Activated T-cell treated with anti-CD3 and anti-CD28 coated beads for 1 hour (primary cell): ENCODE data around the gene EPHA6.
"Not testable (repeated sequence)": the region's sequence is repeated elsewhere in the genome, so short reads cannot be mapped to it uniquely, and the experiment has no call there.

Experiments
- DNase-seq: peaks from one replicate; pipeline ENCODE4 v3.0.0-alpha.2; 2020; ENCODE audit warnings: low read depth

EPHA6 gene

GRCh38 chr3:96915445-96915844 is 101.1 kb downstream of the EPHA6 start:
- no peak for DNase-seq

- no peak for DNase-seq
Observed at GRCh38 chr3:96931119-96931862, 116.9 kb downstream of the EPHA6 start.

DNA sequence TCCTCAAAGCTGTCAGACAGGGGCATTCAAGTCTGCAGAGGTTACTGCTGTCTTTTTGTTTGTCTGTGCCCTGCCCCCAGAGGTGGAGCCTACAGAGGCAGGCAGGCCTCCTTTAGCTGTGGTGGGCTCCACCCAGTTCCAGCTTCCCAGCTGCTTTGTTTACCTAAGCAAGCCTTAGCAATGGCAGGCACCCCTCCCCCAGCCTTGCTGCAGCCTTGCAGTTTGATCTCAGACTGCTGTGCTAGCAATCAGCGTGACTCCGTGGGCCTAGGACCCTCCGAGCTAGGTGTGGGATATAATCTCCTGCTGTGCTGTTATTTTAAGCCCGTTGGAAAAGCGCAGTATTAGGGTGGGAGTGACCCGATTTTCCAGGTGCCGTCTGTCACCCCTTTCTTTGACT is 127.7 kb downstream of the EPHA6 start:
- DNase-seq = not testable (repeated sequence)

GRCh38 chr3:96958856-96959255 is 144.5 kb downstream of the EPHA6 start:
- DNase-seq = no peak

- no peak for DNase-seq
Observed at GRCh38 chr3:96959474-96959873, 145.1 kb downstream of the EPHA6 start.

DNA sequence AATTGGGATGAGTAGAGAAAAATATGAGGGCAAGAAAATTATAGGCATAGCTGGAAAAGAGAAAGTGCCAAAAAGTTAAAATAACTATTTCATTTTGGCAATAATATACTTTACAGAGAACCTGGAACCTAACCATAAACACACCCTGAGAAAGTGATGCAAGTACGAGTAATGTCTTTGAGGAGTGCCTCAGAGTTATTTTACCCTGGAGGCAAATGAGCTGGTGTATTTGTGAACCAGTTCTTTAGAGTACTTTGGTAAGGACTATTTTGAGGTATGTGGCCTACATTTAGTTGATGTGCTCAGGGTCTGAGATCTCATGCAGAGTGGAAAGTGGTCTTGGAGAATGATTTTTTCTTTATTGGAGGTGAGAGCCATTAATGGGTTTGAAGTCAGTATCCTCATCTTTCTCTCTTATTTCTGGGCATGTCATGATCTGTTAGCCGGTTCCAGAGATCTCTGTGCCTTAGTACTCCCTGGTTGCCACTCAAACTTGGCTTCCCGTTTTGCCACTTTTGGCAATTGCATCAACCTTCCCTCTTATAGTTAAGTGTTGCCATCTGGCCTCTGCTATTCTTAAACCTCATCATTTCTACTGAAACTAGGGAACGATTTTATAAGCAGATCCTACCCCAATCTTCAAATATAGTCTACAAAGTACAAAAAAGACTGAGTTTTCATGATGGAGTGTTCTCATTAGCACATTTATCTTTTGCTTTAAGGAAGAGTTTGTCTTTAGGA is 145.7 kb downstream of the EPHA6 start:
- DNase-seq = no peak

- no peak for DNase-seq
Observed at GRCh38 chr3:96960661-96961330, 146.4 kb downstream of the EPHA6 start.

GRCh38 chr3:96961576-96961975 is 147.2 kb downstream of the EPHA6 start:
- DNase-seq = no peak

DNA sequence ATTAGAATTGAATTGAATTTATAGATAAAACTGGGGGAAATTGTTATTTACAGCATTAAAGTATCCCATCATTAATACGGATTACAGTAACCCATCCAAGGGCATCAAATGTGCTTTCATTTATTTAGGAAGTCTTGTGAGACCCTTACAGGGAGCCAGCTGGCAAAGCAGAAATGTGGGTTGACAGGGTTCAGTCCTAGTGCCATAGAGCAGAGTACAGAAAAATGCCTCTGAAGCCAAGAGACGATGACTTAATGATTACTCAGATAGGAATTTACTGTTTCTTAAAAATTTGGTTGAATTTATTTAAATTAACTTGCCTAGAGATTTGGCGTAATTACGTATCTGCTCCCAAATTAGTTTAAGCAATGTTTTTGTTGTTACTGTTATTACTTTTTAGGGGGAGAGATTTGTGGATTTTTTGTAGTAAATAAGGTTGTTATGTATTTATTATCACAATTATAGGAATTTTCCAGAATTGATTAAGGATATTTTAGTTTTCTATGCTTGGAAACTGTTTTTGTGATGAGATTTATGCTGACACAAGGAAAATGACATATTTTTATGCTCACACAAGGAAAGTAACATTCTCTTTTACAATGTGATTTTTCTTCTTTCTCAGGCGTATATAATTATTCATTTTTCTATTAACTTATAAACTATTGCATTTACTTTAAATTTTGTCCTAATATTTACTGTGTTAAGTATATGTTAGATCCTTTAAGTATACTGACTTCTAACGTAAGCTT is 152.0 kb downstream of the EPHA6 start:
- DNase-seq = no peak

DNA sequence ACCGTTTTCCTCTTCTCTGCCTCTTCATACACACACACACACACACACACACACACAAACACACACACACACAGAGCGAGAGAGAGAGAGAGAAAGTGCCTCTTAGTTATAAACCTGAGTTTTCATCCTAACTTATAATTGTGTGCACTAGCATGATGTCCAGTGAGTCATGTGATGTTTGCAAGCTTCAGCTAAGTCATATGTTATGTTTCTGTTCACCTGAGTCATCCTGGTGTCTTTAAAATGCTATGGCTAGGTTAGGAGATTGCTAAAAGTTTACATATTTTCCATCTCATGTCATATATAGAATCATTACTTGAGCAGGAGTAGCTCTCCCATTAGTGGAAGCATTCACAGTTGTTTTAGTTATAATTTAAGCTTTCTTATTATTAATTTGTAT is 155.8 kb downstream of the EPHA6 start:
- DNase-seq = no peak

- no peak for DNase-seq
Observed at GRCh38 chr3:96977671-96978070, 163.3 kb downstream of the EPHA6 start.

DNA sequence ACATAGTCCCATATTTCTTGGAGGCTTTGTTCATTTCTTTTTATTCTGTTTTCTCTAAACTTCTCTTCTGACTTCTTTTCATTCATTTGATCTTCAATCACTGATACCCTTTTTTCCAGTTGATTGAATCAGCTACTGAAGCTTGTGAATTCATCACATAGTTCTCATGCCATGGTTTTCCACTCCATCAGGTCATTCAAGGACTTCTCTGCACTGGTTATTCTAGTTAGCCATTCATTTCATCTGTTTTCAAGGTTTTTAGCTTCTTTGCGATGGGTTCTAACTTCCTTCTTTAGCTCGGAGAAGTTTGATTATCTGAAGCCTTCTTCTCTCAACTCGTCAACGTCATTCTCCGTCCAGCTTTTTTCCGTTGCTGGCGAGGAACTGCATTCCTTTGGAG is 169.3 kb downstream of the EPHA6 start:
- not testable (repeated sequence) for DNase-seq

- DNase-seq = no peak
Observed at GRCh38 chr3:96986241-96986640, 171.8 kb downstream of the EPHA6 start.

DNA sequence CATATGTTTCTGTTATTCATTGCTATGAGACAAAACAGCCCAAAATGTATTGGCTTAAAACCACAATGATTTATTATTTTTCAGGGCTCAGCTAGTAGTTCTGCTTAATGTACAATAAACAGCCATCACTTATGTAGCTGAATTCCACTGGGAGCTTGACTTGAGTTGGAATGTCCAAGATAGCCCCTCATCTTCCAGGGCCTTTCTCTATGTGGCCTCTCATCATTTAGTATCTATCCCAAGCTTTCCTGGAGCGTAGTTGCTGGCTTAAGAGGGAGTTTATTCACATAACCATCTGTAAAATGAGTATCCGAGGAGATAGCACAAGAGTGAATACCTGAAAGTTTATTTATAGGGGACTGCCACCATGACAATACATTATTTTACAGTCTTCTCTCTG is 176.8 kb downstream of the EPHA6 start:
- no peak for DNase-seq

DNA sequence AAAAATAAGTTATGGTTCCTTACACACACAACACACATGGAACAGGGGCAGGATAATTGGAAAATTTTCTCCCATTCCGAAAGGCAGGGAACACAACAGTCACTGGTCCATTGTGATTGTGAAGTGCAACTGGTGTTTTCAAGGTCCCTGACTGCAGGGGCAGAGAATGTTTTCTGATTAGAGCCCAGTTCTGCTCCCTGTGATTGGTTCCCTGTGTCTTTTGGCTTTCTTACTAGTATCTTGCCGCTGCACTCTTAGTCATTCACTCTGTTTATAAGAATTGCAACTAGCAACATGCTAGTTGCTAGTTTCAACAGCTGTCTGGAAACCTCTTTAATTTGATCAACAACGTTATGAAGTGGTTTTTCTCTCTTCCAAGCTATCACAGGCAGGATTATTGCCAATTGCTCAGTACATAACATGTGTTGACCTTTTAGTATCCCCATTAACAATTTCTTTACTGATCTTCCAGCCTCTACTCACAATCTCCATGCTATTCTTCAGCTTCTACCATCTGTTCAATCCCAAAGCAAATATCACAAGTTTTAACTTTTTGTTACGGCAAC is 177.5 kb downstream of the EPHA6 start:
- no peak for DNase-seq

GRCh38 chr3:96994988-96995387 is 180.6 kb downstream of the EPHA6 start:
- no peak for DNase-seq

- no peak for DNase-seq
Observed at GRCh38 chr3:96996009-96996408, 181.6 kb downstream of the EPHA6 start.

GRCh38 chr3:97001611-97002010 is 187.2 kb downstream of the EPHA6 start:
- no peak for DNase-seq

DNA sequence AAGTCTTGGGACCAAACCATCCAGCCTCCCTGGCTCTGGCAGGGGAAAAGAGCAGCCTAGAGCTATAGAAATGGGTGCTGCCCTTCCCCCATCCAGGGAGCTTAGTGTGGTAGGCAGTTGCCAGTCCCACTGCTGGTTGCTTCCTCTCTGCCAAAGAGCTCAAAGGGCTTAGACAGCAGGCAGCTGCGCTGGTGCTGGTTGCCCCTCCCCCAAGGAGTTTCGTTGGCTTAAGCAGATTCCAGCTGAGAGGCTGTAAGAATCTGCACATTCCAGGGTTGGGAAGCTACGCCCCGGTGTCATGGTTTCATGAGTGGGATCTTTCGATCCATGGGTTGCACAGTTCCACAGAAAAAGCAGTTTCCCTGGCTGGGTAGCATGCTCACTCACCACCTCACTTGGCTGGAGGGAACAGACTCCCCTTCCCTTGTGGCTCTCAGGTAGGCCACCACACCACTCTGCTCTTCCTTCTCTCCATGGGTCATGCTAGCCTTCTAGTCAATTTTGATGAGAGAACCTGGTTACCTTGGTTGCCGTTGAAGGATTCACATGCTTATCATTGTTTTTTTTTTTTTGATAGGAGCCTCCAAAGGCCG is 195.1 kb downstream of the EPHA6 start:
- DNase-seq = no peak

- DNase-seq = no peak
Observed at GRCh38 chr3:97010881-97011657, 196.7 kb downstream of the EPHA6 start.

GRCh38 chr3:97021778-97022177 is 207.4 kb downstream of the EPHA6 start:
- DNase-seq = no peak
